A549 (cell line): ENCODE measurements around the gene UBASH3B.

Experiments used
- CHD2 ChIP-seq: fragments of 150-350 bp; IDR thresholded peaks from 2 replicates; pipeline ENCODE4 v1.6.1; 2014; ENCODE audit warnings: low read length; ENCODE audit not compliant: partially characterized antibody
- CTCF ChIP-seq: fragments of >200 bp; sonication (Bioruptor Twin); formaldehyde crosslinking; IDR thresholded peaks from 3 replicates; pipeline ENCODE4 v1.5.1; 2016
- EP300 ChIP-seq, 2 experiments: fragments of >200 bp; sonication (Bioruptor Twin); formaldehyde crosslinking; IDR thresholded peaks; 2 replicates in 1 of 2; 3 replicates in 1 of 2; pipeline ENCODE4 v1.6.1; 2016 to 2017
- KDM1A ChIP-seq: fragments of 200-600 bp; sonication (generic); IDR thresholded peaks from 2 replicates; pipeline ENCODE4 v1.6.1; 2016; ENCODE audit warnings: low read depth, mild to moderate bottlenecking
- MAZ ChIP-seq: fragments of 150-350 bp; IDR thresholded peaks from 2 replicates; pipeline ENCODE4 v1.6.1; 2014; ENCODE audit warnings: antibody characterized with exemption, low read depth, low read length, borderline replicate concordance
- MYC ChIP-seq: IDR thresholded peaks from 2 replicates; pipeline ENCODE4 v1.6.1; 2012; ENCODE audit warnings: mild to moderate bottlenecking, inconsistent platforms, low read length, improper control_type of control experiment, borderline replicate concordance
- NFE2L2 ChIP-seq: fragments of 150-350 bp; conservative IDR thresholded peaks from 2 replicates; pipeline ENCODE4 v1.6.1; 2014; ENCODE audit warnings: low read length
- POLR2A ChIP-seq: IDR thresholded peaks from 2 replicates; pipeline ENCODE4 v1.6.1; 2012; ENCODE audit warnings: mild to moderate bottlenecking, low read length
- POLR2AphosphoS2 ChIP-seq: conservative IDR thresholded peaks from 2 replicates; pipeline ENCODE4 v1.6.1; 2012; ENCODE audit warnings: low read length, improper control_type of control experiment, inconsistent platforms
- SMC3 ChIP-seq: fragments of >200 bp; sonication (Bioruptor Twin); formaldehyde crosslinking; IDR thresholded peaks from 3 replicates; pipeline ENCODE4 v1.6.1; 2018; ENCODE audit warnings: inconsistent platforms
- USF2 ChIP-seq: fragments of 450-650 bp; IDR thresholded peaks from 2 replicates; pipeline ENCODE4 v1.6.1; 2014; ENCODE audit warnings: antibody characterized with exemption
- TF ChIP-seq, protein P1 (sequence below): IDR thresholded peaks from 2 replicates; pipeline ENCODE4 v1.6.1; 2012
- TF ChIP-seq, protein P2 (sequence below): fragments of >200 bp; sonication (Bioruptor Twin); formaldehyde crosslinking; IDR thresholded peaks from 3 replicates; pipeline ENCODE4 v1.6.1; 2016

- no peak for TF ChIP-seq POLR2AphosphoS2
- no peak for TF ChIP-seq POLR2A
- TF ChIP-seq EP300 (IDR thresholded peaks at IDR 0.05) = no peak
- no peak for TF ChIP-seq MYC
- no peak for TF ChIP-seq SMC3
- TF ChIP-seq CTCF = no peak
- TF ChIP-seq, protein P1, sequence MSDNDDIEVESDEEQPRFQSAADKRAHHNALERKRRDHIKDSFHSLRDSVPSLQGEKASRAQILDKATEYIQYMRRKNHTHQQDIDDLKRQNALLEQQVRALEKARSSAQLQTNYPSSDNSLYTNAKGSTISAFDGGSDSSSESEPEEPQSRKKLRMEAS = no peak
- TF ChIP-seq, protein P2, sequence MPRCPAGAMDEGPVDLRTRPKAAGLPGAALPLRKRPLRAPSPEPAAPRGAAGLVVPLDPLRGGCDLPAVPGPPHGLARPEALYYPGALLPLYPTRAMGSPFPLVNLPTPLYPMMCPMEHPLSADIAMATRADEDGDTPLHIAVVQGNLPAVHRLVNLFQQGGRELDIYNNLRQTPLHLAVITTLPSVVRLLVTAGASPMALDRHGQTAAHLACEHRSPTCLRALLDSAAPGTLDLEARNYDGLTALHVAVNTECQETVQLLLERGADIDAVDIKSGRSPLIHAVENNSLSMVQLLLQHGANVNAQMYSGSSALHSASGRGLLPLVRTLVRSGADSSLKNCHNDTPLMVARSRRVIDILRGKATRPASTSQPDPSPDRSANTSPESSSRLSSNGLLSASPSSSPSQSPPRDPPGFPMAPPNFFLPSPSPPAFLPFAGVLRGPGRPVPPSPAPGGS = no peak
- no peak for TF ChIP-seq MAZ
- no peak for TF ChIP-seq CHD2
- no peak for TF ChIP-seq USF2
- no peak for TF ChIP-seq KDM1A
- TF ChIP-seq NFE2L2 = no peak
Measured at GRCh38 chr11:122659676-122660554, 4.4 kb downstream of the UBASH3B start.
